ENCODE results near the gene CDH22. TPM values are rescaled to one million over a fixed set of nuclear protein-coding genes. Genes with fewer than 3 reads are reported as not detected.
A peak's percentile ranks its signal among the peaks of the same experiment; 100 is the strongest.

CDH22 gene
- total RNA-seq, 2 donors from 2014 or later = 0.12 to 0.13 TPM

GRCh38 chr20:46350201-46350985 is 42.1 kb upstream of the CDH22 start:
- no peak for DNase-seq
- intact Hi-C loops (cut with DNase I) = no loop called here

DNA sequence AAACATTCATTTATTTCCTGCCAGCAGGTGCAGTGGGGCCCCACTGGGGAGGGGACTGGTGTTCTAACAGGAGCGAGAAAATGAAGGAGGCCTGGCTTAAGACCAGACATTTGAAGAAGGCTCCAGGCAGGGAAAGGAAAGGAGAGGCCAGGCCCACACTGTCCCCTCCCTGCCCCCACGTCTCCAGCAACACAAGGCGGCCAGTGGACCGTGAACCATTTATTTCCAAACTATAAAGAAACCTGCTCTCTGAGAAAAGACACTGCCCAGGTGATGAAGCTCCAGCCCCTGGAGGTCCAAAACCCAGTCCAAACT is 41.4 kb upstream of the CDH22 start:
- intact Hi-C loops (cut with DNase I) = loop anchor here (10.0 kb wide), 1 partner anchor 215 kb away; no protein-coding TSS in a partner anchor
- Histone ChIP-seq H3K36me3 (no peaks in the 10 kb centered on the region), H3K9ac (ENCODE audit: low read depth in 2 of 2, low read length in 2 of 2) (no peak overlapping the region), H3K4me1 (no peaks in the 10 kb centered on the region), H3K27ac (no peak overlapping the region), H3K27me3 (no peaks in the 10 kb centered on the region), H3K4me3 (no peak overlapping the region), H3K9me3 (no peaks in the 10 kb centered on the region)
- TF ChIP-seq, protein P1, sequence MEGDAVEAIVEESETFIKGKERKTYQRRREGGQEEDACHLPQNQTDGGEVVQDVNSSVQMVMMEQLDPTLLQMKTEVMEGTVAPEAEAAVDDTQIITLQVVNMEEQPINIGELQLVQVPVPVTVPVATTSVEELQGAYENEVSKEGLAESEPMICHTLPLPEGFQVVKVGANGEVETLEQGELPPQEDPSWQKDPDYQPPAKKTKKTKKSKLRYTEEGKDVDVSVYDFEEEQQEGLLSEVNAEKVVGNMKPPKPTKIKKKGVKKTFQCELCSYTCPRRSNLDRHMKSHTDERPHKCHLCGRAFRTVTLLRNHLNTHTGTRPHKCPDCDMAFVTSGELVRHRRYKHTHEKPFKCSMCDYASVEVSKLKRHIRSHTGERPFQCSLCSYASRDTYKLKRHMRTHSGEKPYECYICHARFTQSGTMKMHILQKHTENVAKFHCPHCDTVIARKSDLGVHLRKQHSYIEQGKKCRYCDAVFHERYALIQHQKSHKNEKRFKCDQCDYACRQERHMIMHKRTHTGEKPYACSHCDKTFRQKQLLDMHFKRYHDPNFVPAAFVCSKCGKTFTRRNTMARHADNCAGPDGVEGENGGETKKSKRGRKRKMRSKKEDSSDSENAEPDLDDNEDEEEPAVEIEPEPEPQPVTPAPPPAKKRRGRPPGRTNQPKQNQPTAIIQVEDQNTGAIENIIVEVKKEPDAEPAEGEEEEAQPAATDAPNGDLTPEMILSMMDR (IDR thresholded peaks at IDR 0.05) = no peak
- no peak for DNase-seq

More at GRCh38 chr20:46350201-46350985, 42.1 kb upstream of the CDH22 start:
- no peaks in the 10 kb centered on the region for H3K27me3 ChIP-seq
- no peak overlapping the region for H3K27ac ChIP-seq
- no peaks in the 10 kb centered on the region for H3K9me3 ChIP-seq
- H3K4me3 ChIP-seq = no peak overlapping the region
- no peaks in the 10 kb centered on the region for H3K36me3 ChIP-seq
- no peaks in the 10 kb centered on the region for H3K4me1 ChIP-seq
- no peak overlapping the region for H3K9ac ChIP-seq (ENCODE audit: low read depth in 2 of 2, low read length in 2 of 2)
- TF ChIP-seq, protein P1 (IDR thresholded peaks at IDR 0.05) = no peak

DNA sequence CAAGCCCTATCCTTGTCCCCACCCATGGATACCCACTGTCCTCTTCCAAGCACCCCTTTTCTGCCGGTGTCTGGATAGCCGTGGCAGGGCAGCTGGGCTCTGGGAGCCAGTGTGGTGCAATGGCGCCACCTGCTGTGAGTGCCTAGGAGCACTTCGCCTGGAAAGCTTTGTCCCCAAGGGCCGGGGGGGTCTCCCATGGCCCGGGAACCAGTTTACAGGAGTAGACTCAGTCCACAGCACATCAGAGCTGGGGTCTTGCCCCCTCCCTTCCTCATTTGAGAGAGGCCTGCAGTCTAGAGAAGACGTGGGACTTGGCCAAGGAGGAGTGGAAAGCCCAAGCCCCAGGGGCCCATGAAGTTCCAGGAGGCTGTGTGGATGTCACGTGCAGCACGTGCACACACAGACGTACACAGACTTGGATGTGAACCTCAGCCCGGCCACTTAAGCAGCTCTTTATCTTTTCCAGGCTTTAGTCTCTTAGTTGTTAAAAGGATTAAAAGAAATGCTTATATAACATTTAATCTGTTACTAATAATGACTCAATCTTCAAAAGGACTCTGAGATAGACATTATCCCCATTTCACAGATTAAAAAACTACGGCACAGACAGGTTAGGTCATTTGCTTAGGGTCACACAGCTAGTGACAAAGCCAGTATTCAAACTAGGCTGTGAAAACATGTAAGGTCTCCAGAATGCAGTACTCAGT is 40.9 kb upstream of the CDH22 start:
- intact Hi-C loops (cut with DNase I) = loop anchor here (10.0 kb wide), 1 partner anchor 214 kb away; no protein-coding TSS in a partner anchor
- H3K9ac ChIP-seq (ENCODE audit: low read depth in 2 of 2, low read length in 2 of 2) = no peak overlapping the region
- no peak overlapping the region for H3K4me3 ChIP-seq
- TF ChIP-seq, protein P1 (IDR thresholded peaks at IDR 0.05) = peak; percentile 79
- H3K36me3 ChIP-seq = no peaks in the 10 kb centered on the region
- no peaks in the 10 kb centered on the region for H3K27me3 ChIP-seq
- no peak overlapping the region for H3K27ac ChIP-seq
- DNase-seq = peak; percentile 35
- H3K9me3 ChIP-seq = no peaks in the 10 kb centered on the region
- no peaks in the 10 kb centered on the region for H3K4me1 ChIP-seq

- no peaks in the 10 kb centered on the region for H3K36me3 ChIP-seq
- no peak overlapping the region for H3K4me3 ChIP-seq
- H3K27me3 ChIP-seq = no peaks in the 10 kb centered on the region
- no peak for DNase-seq
- no peaks in the 10 kb centered on the region for H3K9me3 ChIP-seq
- intact Hi-C loops (cut with DNase I) = loop anchor here (10.0 kb wide), 1 partner anchor 213 kb away; no protein-coding TSS in a partner anchor
- H3K9ac ChIP-seq (ENCODE audit: low read depth in 2 of 2, low read length in 2 of 2) = no peak overlapping the region
- H3K4me1 ChIP-seq = no peaks in the 10 kb centered on the region
- H3K27ac ChIP-seq = no peak overlapping the region
- TF ChIP-seq, protein P1 (IDR thresholded peaks at IDR 0.05) = no peak
Observed at GRCh38 chr20:46347841-46348803, 39.8 kb upstream of the CDH22 start.

DNA sequence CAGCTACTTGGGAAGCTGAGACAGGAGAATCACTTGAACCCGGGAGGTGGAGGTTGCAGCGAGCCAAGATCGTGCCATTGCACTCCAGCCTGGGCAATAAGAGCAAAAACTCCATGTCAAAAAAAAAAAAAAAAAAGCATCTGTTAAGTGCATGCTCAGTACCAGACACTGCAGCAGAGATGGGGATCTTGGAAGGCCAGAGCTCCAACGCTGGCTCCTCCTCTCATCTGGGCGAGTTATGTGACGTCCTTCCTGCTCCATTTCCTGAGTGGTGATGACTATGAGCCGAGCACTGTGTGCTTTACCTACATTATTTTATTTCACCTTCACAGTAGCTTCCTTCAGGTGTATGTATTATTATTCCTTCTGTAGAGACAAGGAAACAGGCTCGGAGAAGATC is 38.5 kb upstream of the CDH22 start:
- Histone ChIP-seq H3K4me1 (no peaks in the 10 kb centered on the region), H3K4me3 (no peak overlapping the region), H3K27me3 (no peaks in the 10 kb centered on the region), H3K9me3 (no peaks in the 10 kb centered on the region), H3K9ac (ENCODE audit: low read depth in 2 of 2, low read length in 2 of 2) (no peak overlapping the region), H3K27ac (no peak overlapping the region), H3K36me3 (no peaks in the 10 kb centered on the region)
- DNase-seq = no peak
- TF ChIP-seq, protein P1 (IDR thresholded peaks at IDR 0.05) = no peak
- intact Hi-C loops (cut with DNase I) = loop anchor here (10.0 kb wide), 1 partner anchor 212 kb away; no protein-coding TSS in a partner anchor

Data from colonic mucosa (tissue), 4 donors.